K562 (cell line): Measurements from ENCODE around the gene CFAP20DC. TPM values are rescaled to one million over a fixed set of nuclear protein-coding genes. Genes with fewer than 3 reads are reported as not detected.

ENCODE experiments used
- ATAC-seq: fragments of 200-7000 bp; cut with Tn5 transposase; 3 replicates; pipeline ENCODE4 v1.9.1; 2020; ENCODE audit warnings: moderate library complexity
- BruUV-seq: library from RNA; stranded (reverse); fragments of 400-500 nt; replicated peaks from 2 replicates; lab custom pipeline; 2021; lab: Mats Ljungman, UMichigan
- CTCF ChIA-PET: fragments of 300-600 bp; formaldehyde crosslinking; extraction: SDS; loops from one replicate; lab custom pipeline; 2021; ENCODE audit warnings: low intra/inter-chr PET ratio; lab: Yijun Ruan, JAX
- POLR2A ChIA-PET: fragments of 300-600, 350-650 bp; sonication (Branson Sonifier 250); formaldehyde crosslinking; extraction: SDS; loops from one replicate; lab custom pipeline; 2021; ENCODE audit warnings: antibody characterized with exemption, inconsistent platforms; lab: Yijun Ruan, JAX
- DNase-seq, 4 experiments: peaks; one replicate each; pipeline versions ENCODE4 v3.0.0 to v3.0.0-alpha.2; 2011 to 2018; ENCODE audit warnings: low spot score in 3 of 4, mixed read lengths in 3 of 4; ENCODE audit errors: extremely low read depth in 1 of 4
- FAIRE-seq: peaks from 2 replicates; lab custom pipeline; 2011; peaks lifted over from hg19 to GRCh38; lab: Jason Lieb, UNC
- H2AFZ ChIP-seq: 2 replicates; pipeline ENCODE4 v1.6.0; 2011; ENCODE audit warnings: low read depth, low read length, control low read depth, inconsistent platforms
- H3K27ac ChIP-seq: fragments of 200-600 bp; 3 replicates; pipeline ENCODE4 v1.8.0; 2011; ENCODE audit warnings: low read depth, mild to moderate bottlenecking, control low read depth, inconsistent platforms, low read length, moderate library complexity, mixed read lengths; ENCODE audit errors: extremely low read depth
- H3K27me3 ChIP-seq, 2 experiments: fragments of 300-600 bp in 1 of 2; 2 replicates in 1 of 2; 3 replicates in 1 of 2; pipeline versions ENCODE4 v1.6.0 to v1.8.0; 2011; ENCODE audit warnings: inconsistent platforms in 2 of 2, low read length in 2 of 2, mild to moderate bottlenecking in 1 of 2, mixed read lengths in 1 of 2, moderate library complexity in 1 of 2; ENCODE audit not compliant: control insufficient read depth in 2 of 2, insufficient read depth in 2 of 2
- H3K36me3 ChIP-seq: fragments of 300-600 bp; 3 replicates; pipeline ENCODE4 v1.8.0; 2011; ENCODE audit warnings: mild to moderate bottlenecking, low read length, inconsistent platforms; ENCODE audit not compliant: control insufficient read depth, insufficient read depth
- H3K4me1 ChIP-seq, 2 experiments: fragments of 200-600 bp in 1 of 2; replicated peaks in 1 of 2; 2 replicates in 1 of 2; 3 replicates in 1 of 2; pipeline versions ENCODE4 v1.5.1 to v1.8.0; 2011; ENCODE audit warnings: inconsistent platforms in 2 of 2, low read length in 2 of 2, mild to moderate bottlenecking in 1 of 2, mixed read lengths in 1 of 2, moderate library complexity in 1 of 2; ENCODE audit not compliant: control insufficient read depth in 2 of 2, insufficient read depth in 2 of 2
- H3K4me2 ChIP-seq: 2 replicates; pipeline ENCODE4 v1.6.1; 2011; ENCODE audit warnings: low read length, control low read depth, inconsistent platforms, mixed read lengths; ENCODE audit not compliant: insufficient read depth
- H3K4me3 ChIP-seq: fragments of 200-600 bp; sonication (generic), shearing (Covaris generic); 2 replicates; pipeline ENCODE4 v1.5.1; 2016; ENCODE audit warnings: control low read depth, inconsistent platforms
- H3K79me2 ChIP-seq: fragments of 200-600 bp; 3 replicates; pipeline ENCODE4 v1.8.0; 2011; ENCODE audit warnings: low read length, inconsistent platforms; ENCODE audit not compliant: control insufficient read depth, insufficient read depth
- H3K9ac ChIP-seq, 2 experiments: 2 replicates each; pipeline versions ENCODE4 v1.6.0 to v1.6.1; 2011; ENCODE audit warnings: low read depth in 2 of 2, low read length in 2 of 2, control low read depth in 1 of 2, inconsistent platforms in 1 of 2, mild to moderate bottlenecking in 1 of 2, mixed read lengths in 1 of 2; ENCODE audit not compliant: insufficient read depth in 1 of 2
- H3K9me1 ChIP-seq: one replicate; pipeline ENCODE4 v1.6.0; 2011; ENCODE audit warnings: inconsistent platforms, mild to moderate bottlenecking, low read length, moderate library complexity; ENCODE audit not compliant: control insufficient read depth, insufficient read depth
- H3K9me3 ChIP-seq: replicated peaks from 2 replicates; pipeline ENCODE4 v1.5.1; 2011; ENCODE audit warnings: low read depth, low read length, inconsistent platforms; ENCODE audit not compliant: control insufficient read depth, insufficient read depth
- H4K20me1 ChIP-seq: replicated peaks from 2 replicates; pipeline ENCODE4 v1.6.1; 2011; ENCODE audit warnings: low read length, inconsistent platforms, mixed read lengths; ENCODE audit not compliant: control insufficient read depth, insufficient read depth
- CEBPB ChIP-seq: fragments of 450-650 bp; IDR thresholded peaks from 2 replicates; pipeline ENCODE4 v1.6.1; 2016; ENCODE audit warnings: missing genetic modification characterization, missing compliant biosample characterization
- FOXJ3 ChIP-seq: sonication (generic); formaldehyde crosslinking; IDR thresholded peaks from 2 replicates; pipeline ENCODE4 v1.4.0; 2020; ENCODE audit warnings: mild to moderate bottlenecking, missing genetic modification reagents
- HDAC6 ChIP-seq: IDR thresholded peaks from 2 replicates; pipeline ENCODE4 v1.6.1; 2012; ENCODE audit warnings: low read depth, mild to moderate bottlenecking, control low read depth, inconsistent platforms, low read length, moderate library complexity
- NEUROD1 ChIP-seq: fragments of 150-350 bp; IDR thresholded peaks from 2 replicates; pipeline ENCODE4 v1.6.1; 2014; ENCODE audit warnings: borderline replicate concordance, low read length, low read depth; ENCODE audit not compliant: partially characterized antibody
- SNRNP70 ChIP-seq: fragments of 200-400 bp; formaldehyde crosslinking; optimal IDR thresholded peaks from 2 replicates; pipeline ENCODE3; 2017; ENCODE audit warnings: low read depth, low read length
- WGBS: fragments of 100-300 bp; shearing (Covaris generic); methylation state at CpG from one replicate; pipeline ENCODE4 v1.1.6; 2016; ENCODE audit warnings: low coverage, mixed read lengths; ENCODE audit not compliant: insufficient coverage; ENCODE audit errors: missing lambda C conversion rate; 5-methylcytosine and 5-hydroxymethylcytosine counted together
- in situ Hi-C: fragments of 300-500 bp; cut with MboI; formaldehyde crosslinking; loops from 4 replicates; pipeline ENCODE4 v1.15.0; 2018; ENCODE audit warnings: inconsistent platforms, mixed read lengths
- intact Hi-C: fragments of 100-400 bp; cut with micrococcal nuclease; formaldehyde crosslinking; loops from 2 replicates; pipeline ENCODE4 v1.14.2; 2022
- polyA plus RNA-seq, 8 experiments: library from polyadenylated mRNA; depleted of rRNA in 4 of 8; stranded (reverse) in 5 of 8; unstranded in 3 of 8; fragments of >200 nt; fragmentation: Nextera tagmentation in 2 of 8; fragmentation: Illumina TruSeq in 1 of 8; extraction: Ambion mirVana in 2 of 8; extraction: Trizol in 1 of 8; gene quantifications; 2 replicates each; pipeline versions ENCODE4 v1.2.1 to v1.2.3, GENCODE V29; 2011 to 2014; ENCODE audit warnings: inconsistent platforms in 1 of 8, missing spikeins in 1 of 8
- total RNA-seq, 7 experiments: library from RNA; depleted of rRNA in 6 of 7; stranded (reverse); fragments of >200 nt in 6 of 7; fragmentation: Illumina TruSeq in 2 of 7; extraction: Trizol in 2 of 7; gene quantifications; 2 replicates each; pipeline versions ENCODE4 v1.2.1 to v1.2.3, GENCODE V29; 2011 to 2021; ENCODE audit warnings: low replicate concordance in 1 of 7
- TF ChIP-seq, protein P1 (sequence below): fragments of 200-800 bp; sonication (Bioruptor generic); IDR thresholded peaks from 2 replicates; pipeline ENCODE4 v1.6.1; 2017; ENCODE audit warnings: missing genetic modification characterization, missing compliant biosample characterization
- TF ChIP-seq, protein P2 (sequence below): fragments of 450-650 bp; formaldehyde crosslinking; IDR thresholded peaks from 2 replicates; pipeline ENCODE4 v1.4.0; 2020; ENCODE audit warnings: mild to moderate bottlenecking, moderate library complexity

Gene CFAP20DC
- total and polyA plus RNA-seq, 9 of the 15 experiments (the other 6 are each of a cell fraction or from before 2014, with no cell fraction given), result 1.6 to 5.9 (median 4.6) TPM

- BruUV-seq, result no TSS peak
- ChIA-PET POLR2A (no interaction called here), CTCF (no interaction called here)
- H3K79me2 ChIP-seq, result no peaks in the 10 kb centered on the region
- H3K36me3 ChIP-seq, result no peaks in the 10 kb centered on the region; the same call in 2 of the 3 replicates
- peak overlapping the region in 1 of 2 experiments; percentile 69; a peak in 1 of 4 replicates for H3K9ac ChIP-seq
- H2AFZ ChIP-seq, result peak overlapping the region; percentile 93; the same call in 1 of the 2 replicates
- no peak for ATAC-seq
- FAIRE-seq, result no peak
- H3K4me1 ChIP-seq, result peaks cover 3 to 29% of the 10 kb centered on the region in 2 experiments; a peak in 3 of 5 replicates
- WGBS, result 40% methylated on average over 1 of the region's 1 CpG
- intact Hi-C loops (no loop called here), in situ Hi-C loops (no loop called here)
- no peak overlapping the region for H3K4me2 ChIP-seq
- no peaks in the 10 kb centered on the region for H3K9me3 ChIP-seq
- H4K20me1 ChIP-seq, result no peaks in the 10 kb centered on the region
- TF ChIP-seq SNRNP70, result no peak
- 0 out of 2 replicates have a peak, but pooled peaks have one; percentile 9 for TF ChIP-seq CEBPB (tag)
- TF ChIP-seq FOXJ3 (CRISPR knock-in tag), result no peak
- H3K4me3 ChIP-seq, result no peak overlapping the region
- H3K27ac ChIP-seq, result peak overlapping the region; percentile 93; the same call in 2 of the 3 replicates
- DNase-seq, result no peak
- no peaks in the 10 kb centered on the region for H3K27me3 ChIP-seq
- H3K9me1 ChIP-seq, result no peaks in the 10 kb centered on the region
Measured at GRCh38 chr3:58999774-59000160, 50.1 kb downstream of the CFAP20DC start.

- ATAC-seq (peak; percentile 59), FAIRE-seq (peak; percentile 67), DNase-seq (peak; percentile 11 to 55 (median 19))
- ChIA-PET CTCF (no interaction called here), POLR2A (interaction anchor here (0.6 to 1.6 kb wide), 4 partner anchors 10 to 361 kb away, joined by 3 to 4 read pairs (median 3); no protein-coding TSS in a partner anchor)
- Histone ChIP-seq H3K4me3 (no peak overlapping the region), H3K79me2 (no peaks in the 10 kb centered on the region), H3K4me2 (peak overlapping the region; percentile 69), H3K27ac (peak overlapping the region; percentile 93), H3K9ac (peak overlapping the region in 1 of 2 experiments; percentile 69; a peak in 2 of 4 replicates), H3K4me1 (peaks cover 3 to 29% of the 10 kb centered on the region in 2 experiments; a peak in 3 of 5 replicates), H3K9me1 (no peaks in the 10 kb centered on the region), H4K20me1 (no peaks in the 10 kb centered on the region), H3K36me3 (no peaks in the 10 kb centered on the region; the same call in 2 of the 3 replicates), H3K9me3 (no peaks in the 10 kb centered on the region), H2AFZ (peak overlapping the region; percentile 93), H3K27me3 (no peaks in the 10 kb centered on the region)
- intact Hi-C loops, result no loop called here
- WGBS, result 11% methylated on average over 2 of the region's 2 CpGs
- in situ Hi-C loops, result no loop called here
- no TSS peak for BruUV-seq
- no peak for TF ChIP-seq NEUROD1
- TF ChIP-seq HDAC6, result no peak
- TF ChIP-seq, protein P1, sequence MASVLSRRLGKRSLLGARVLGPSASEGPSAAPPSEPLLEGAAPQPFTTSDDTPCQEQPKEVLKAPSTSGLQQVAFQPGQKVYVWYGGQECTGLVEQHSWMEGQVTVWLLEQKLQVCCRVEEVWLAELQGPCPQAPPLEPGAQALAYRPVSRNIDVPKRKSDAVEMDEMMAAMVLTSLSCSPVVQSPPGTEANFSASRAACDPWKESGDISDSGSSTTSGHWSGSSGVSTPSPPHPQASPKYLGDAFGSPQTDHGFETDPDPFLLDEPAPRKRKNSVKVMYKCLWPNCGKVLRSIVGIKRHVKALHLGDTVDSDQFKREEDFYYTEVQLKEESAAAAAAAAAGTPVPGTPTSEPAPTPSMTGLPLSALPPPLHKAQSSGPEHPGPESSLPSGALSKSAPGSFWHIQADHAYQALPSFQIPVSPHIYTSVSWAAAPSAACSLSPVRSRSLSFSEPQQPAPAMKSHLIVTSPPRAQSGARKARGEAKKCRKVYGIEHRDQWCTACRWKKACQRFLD (CRISPR knock-in tag), result peak; percentile 32; the same call in 1 of the 2 replicates
- TF ChIP-seq, protein P2, sequence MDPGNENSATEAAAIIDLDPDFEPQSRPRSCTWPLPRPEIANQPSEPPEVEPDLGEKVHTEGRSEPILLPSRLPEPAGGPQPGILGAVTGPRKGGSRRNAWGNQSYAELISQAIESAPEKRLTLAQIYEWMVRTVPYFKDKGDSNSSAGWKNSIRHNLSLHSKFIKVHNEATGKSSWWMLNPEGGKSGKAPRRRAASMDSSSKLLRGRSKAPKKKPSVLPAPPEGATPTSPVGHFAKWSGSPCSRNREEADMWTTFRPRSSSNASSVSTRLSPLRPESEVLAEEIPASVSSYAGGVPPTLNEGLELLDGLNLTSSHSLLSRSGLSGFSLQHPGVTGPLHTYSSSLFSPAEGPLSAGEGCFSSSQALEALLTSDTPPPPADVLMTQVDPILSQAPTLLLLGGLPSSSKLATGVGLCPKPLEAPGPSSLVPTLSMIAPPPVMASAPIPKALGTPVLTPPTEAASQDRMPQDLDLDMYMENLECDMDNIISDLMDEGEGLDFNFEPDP, result no peak
Measured at GRCh38 chr3:58999134-58999773, 50.6 kb downstream of the CFAP20DC start.
